Smooth muscle cell (in vitro differentiated cells): Measurements from ENCODE around the gene CD163L1. TPM values are rescaled to one million over a fixed set of nuclear protein-coding genes. Genes with fewer than 3 reads are reported as not detected.

Source experiments
- DNase-seq: peaks from one replicate; lab custom pipeline; 2025; ENCODE audit not compliant: unreplicated experiment; lab: John Stamatoyannopoulos, UW
- H2AFZ ChIP-seq: fragments of 200-600 bp; sonication (generic); 2 replicates; pipeline ENCODE4 v1.6.0; 2016; ENCODE audit warnings: antibody characterized with exemption, low read depth, mild to moderate bottlenecking
- H3F3A ChIP-seq: fragments of 200-600 bp; sonication (generic); 2 replicates; pipeline ENCODE4 v1.6.0; 2017; ENCODE audit warnings: antibody characterized with exemption, low read depth
- H3K27ac ChIP-seq: fragments of 200-600 bp; sonication (generic); 2 replicates; pipeline ENCODE4 v1.5.1; 2016; ENCODE audit warnings: low read depth, mild to moderate bottlenecking
- H3K27me3 ChIP-seq: fragments of 200-600 bp; sonication (generic); 2 replicates; pipeline ENCODE4 v1.6.1; 2016; ENCODE audit warnings: low read depth, mild to moderate bottlenecking
- H3K36me3 ChIP-seq: fragments of 200-600 bp; sonication (generic); 2 replicates; pipeline ENCODE4 v1.5.1; 2016; ENCODE audit warnings: low read depth
- H3K4me1 ChIP-seq: fragments of 200-600 bp; sonication (generic); 2 replicates; pipeline ENCODE4 v1.5.1; 2016; ENCODE audit warnings: low read depth
- H3K4me2 ChIP-seq: fragments of 200-600 bp; sonication (generic); 2 replicates; pipeline ENCODE4 v1.6.0; 2016; ENCODE audit warnings: mild to moderate bottlenecking
- H3K4me3 ChIP-seq: fragments of 200-600 bp; sonication (generic); 2 replicates; pipeline ENCODE4 v1.5.1; 2016; ENCODE audit warnings: mild to moderate bottlenecking
- H3K79me2 ChIP-seq: fragments of 200-600 bp; sonication (generic); 2 replicates; pipeline ENCODE4 v1.6.0; 2016; ENCODE audit warnings: low read depth, mild to moderate bottlenecking
- H3K9ac ChIP-seq: fragments of 200-600 bp; sonication (generic); 2 replicates; pipeline ENCODE4 v1.6.0; 2016; ENCODE audit warnings: low read depth
- H3K9me3 ChIP-seq: fragments of 200-600 bp; sonication (generic); replicated peaks from 2 replicates; pipeline ENCODE4 v1.5.1; 2016; ENCODE audit warnings: low read depth
- H4K20me1 ChIP-seq: fragments of 200-600 bp; sonication (generic); 2 replicates; pipeline ENCODE4 v1.6.0; 2016; ENCODE audit warnings: low read depth
- WGBS: methylation state at CpG from one replicate; pipeline ENCODE4 v1.1.7; 2016; ENCODE audit warnings: low lambda C conversion rate; 5-methylcytosine and 5-hydroxymethylcytosine counted together
- polyA plus RNA-seq: library from polyadenylated mRNA; unstranded; fragments of >200 nt; fragmentation: Nextera tagmentation; extraction: Ambion mirVana; gene quantifications from 2 replicates; pipeline ENCODE4 v1.2.1, GENCODE V29; 2016
- total RNA-seq: library from RNA; depleted of rRNA; stranded (reverse); fragments of >200 nt; gene quantifications from 2 replicates; pipeline ENCODE4 v1.2.3, GENCODE V29; 2014
- TF ChIP-seq, protein P1 (sequence below): fragments of 200-600 bp; sonication (generic); IDR thresholded peaks from 2 replicates; pipeline ENCODE4 v1.5.1; 2017; ENCODE audit warnings: borderline replicate concordance, mild to moderate bottlenecking, antibody characterized with exemption; ENCODE audit not compliant: insufficient read depth, poor library complexity, severe bottlenecking

Gene CD163L1
- total and polyA plus RNA-seq, 2 experiments from 2014 or later = 0.72 to 1.1 TPM

- Histone ChIP-seq H3K4me1 (no peaks in the 10 kb centered on the region), H3K4me3 (no peak overlapping the region), H2AFZ (no peak overlapping the region), H3K9me3 (no peaks in the 10 kb centered on the region), H3F3A (no peaks in the 10 kb centered on the region), H3K4me2 (no peak overlapping the region), H3K27me3 (no peaks in the 10 kb centered on the region), H3K79me2 (no peaks in the 10 kb centered on the region), H3K9ac (no peak overlapping the region), H3K36me3 (no peaks in the 10 kb centered on the region), H4K20me1 (no peaks in the 10 kb centered on the region), H3K27ac (no peak overlapping the region)
- WGBS = 71% methylated on average over 4 of the region's 4 CpGs
- TF ChIP-seq, protein P1, sequence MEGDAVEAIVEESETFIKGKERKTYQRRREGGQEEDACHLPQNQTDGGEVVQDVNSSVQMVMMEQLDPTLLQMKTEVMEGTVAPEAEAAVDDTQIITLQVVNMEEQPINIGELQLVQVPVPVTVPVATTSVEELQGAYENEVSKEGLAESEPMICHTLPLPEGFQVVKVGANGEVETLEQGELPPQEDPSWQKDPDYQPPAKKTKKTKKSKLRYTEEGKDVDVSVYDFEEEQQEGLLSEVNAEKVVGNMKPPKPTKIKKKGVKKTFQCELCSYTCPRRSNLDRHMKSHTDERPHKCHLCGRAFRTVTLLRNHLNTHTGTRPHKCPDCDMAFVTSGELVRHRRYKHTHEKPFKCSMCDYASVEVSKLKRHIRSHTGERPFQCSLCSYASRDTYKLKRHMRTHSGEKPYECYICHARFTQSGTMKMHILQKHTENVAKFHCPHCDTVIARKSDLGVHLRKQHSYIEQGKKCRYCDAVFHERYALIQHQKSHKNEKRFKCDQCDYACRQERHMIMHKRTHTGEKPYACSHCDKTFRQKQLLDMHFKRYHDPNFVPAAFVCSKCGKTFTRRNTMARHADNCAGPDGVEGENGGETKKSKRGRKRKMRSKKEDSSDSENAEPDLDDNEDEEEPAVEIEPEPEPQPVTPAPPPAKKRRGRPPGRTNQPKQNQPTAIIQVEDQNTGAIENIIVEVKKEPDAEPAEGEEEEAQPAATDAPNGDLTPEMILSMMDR = no peak
- no peak for DNase-seq
These were observed 94.5 kb downstream of the CD163L1 start for GRCh38 chr12:7349418-7349817.

- H3K9me3 ChIP-seq = no peaks in the 10 kb centered on the region
- H3F3A ChIP-seq = no peaks in the 10 kb centered on the region
- H4K20me1 ChIP-seq = no peaks in the 10 kb centered on the region
- TF ChIP-seq, protein P1 = no peak
- H3K27ac ChIP-seq = no peak overlapping the region
- no peak overlapping the region for H3K4me3 ChIP-seq
- DNase-seq = no peak
- no peak overlapping the region for H2AFZ ChIP-seq
- H3K4me2 ChIP-seq = no peak overlapping the region
- 95% methylated on average over 6 of the region's 6 CpGs for WGBS
- H3K27me3 ChIP-seq = no peaks in the 10 kb centered on the region
- no peak overlapping the region for H3K9ac ChIP-seq
- no peaks in the 10 kb centered on the region for H3K4me1 ChIP-seq
- no peaks in the 10 kb centered on the region for H3K36me3 ChIP-seq
- no peaks in the 10 kb centered on the region for H3K79me2 ChIP-seq
These were observed 97.3 kb downstream of the CD163L1 start for GRCh38 chr12:7346551-7347225.

- no peak for DNase-seq
- no peak overlapping the region for H3K4me3 ChIP-seq
- no peaks in the 10 kb centered on the region for H3K9me3 ChIP-seq
- TF ChIP-seq, protein P1 = no peak
- H3F3A ChIP-seq = no peaks in the 10 kb centered on the region
- no peaks in the 10 kb centered on the region for H3K4me1 ChIP-seq
- no peak overlapping the region for H3K9ac ChIP-seq
- H4K20me1 ChIP-seq = no peaks in the 10 kb centered on the region
- no peaks in the 10 kb centered on the region for H3K36me3 ChIP-seq
- no peaks in the 10 kb centered on the region for H3K79me2 ChIP-seq
- H3K27me3 ChIP-seq = no peaks in the 10 kb centered on the region
- H2AFZ ChIP-seq = no peak overlapping the region
- no peak overlapping the region for H3K27ac ChIP-seq
- no peak overlapping the region for H3K4me2 ChIP-seq
These were observed 98.9 kb downstream of the CD163L1 start for GRCh38 chr12:7344833-7345606.
